ENCODE measurements around the gene AMPD3.

GRCh38 chr11:10429526-10429925, 25.5 kb upstream of the AMPD3 start:
- TF ChIP-seq CTCF (IDR thresholded peaks at IDR 0.05) (no peak), POLR2AphosphoS5 (IDR thresholded peaks at IDR 0.05; ENCODE audit: low read depth, low read length) (no peak), SIN3A (IDR thresholded peaks at IDR 0.05; ENCODE audit: borderline replicate concordance, insufficient read depth, low read depth, low read length) (no peak), TCF7L2 (IDR thresholded peaks at IDR 0.05; ENCODE audit: low read depth, low read length) (no peak)
- TF ChIP-seq, protein P1, sequence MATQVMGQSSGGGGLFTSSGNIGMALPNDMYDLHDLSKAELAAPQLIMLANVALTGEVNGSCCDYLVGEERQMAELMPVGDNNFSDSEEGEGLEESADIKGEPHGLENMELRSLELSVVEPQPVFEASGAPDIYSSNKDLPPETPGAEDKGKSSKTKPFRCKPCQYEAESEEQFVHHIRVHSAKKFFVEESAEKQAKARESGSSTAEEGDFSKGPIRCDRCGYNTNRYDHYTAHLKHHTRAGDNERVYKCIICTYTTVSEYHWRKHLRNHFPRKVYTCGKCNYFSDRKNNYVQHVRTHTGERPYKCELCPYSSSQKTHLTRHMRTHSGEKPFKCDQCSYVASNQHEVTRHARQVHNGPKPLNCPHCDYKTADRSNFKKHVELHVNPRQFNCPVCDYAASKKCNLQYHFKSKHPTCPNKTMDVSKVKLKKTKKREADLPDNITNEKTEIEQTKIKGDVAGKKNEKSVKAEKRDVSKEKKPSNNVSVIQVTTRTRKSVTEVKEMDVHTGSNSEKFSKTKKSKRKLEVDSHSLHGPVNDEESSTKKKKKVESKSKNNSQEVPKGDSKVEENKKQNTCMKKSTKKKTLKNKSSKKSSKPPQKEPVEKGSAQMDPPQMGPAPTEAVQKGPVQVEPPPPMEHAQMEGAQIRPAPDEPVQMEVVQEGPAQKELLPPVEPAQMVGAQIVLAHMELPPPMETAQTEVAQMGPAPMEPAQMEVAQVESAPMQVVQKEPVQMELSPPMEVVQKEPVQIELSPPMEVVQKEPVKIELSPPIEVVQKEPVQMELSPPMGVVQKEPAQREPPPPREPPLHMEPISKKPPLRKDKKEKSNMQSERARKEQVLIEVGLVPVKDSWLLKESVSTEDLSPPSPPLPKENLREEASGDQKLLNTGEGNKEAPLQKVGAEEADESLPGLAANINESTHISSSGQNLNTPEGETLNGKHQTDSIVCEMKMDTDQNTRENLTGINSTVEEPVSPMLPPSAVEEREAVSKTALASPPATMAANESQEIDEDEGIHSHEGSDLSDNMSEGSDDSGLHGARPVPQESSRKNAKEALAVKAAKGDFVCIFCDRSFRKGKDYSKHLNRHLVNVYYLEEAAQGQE (IDR thresholded peaks at IDR 0.05; ENCODE audit: insufficient read depth in 1 of 2, low read depth in 2 of 2, low read length in 1 of 2), result no peak

Data from Panc1 (cell line).